ENCODE data around the gene TRPV6. TPM values are rescaled to one million over a fixed set of nuclear protein-coding genes. Genes with fewer than 3 reads are reported as not detected.

Gene TRPV6
- total and polyA plus RNA-seq, 2 of the 4 experiments (the other 2 are of a cell fraction), result 0.03 TPM; not detected in 1

DNA sequence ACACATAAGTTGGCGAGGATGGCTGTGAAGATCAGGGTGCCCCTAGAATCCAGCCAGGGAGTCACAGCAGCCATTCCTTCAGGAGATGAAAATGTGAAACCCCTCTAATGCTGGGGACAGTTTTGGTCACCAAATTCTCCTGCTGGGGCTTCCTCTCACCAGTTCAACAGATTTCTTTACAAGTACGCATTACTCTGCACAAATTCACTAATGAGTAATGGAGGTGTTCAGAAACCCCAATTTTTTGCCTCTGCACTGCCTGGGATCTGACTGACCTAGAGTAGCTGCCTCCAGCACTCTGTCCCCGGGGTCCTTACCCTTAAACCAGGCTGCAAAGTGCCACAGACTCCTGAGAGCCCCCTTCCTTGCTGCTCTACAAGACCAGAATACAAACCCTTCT lies 31.9 kb upstream of the TRPV6 start:
- H3K56ac ChIP-seq (ENCODE audit: extremely low read depth, insufficient read depth, low read length), result no peak overlapping the region
- TF ChIP-seq USF2 (IDR thresholded peaks at IDR 0.05; ENCODE audit: low read depth, low read length), result no peak
- no peak for TF ChIP-seq POLR2A (IDR thresholded peaks at IDR 0.05; ENCODE audit: low read depth, low read length)
- TF ChIP-seq CEBPB (IDR thresholded peaks at IDR 0.05; ENCODE audit: low read depth, low read length), result no peak
- no peak for TF ChIP-seq MAZ (IDR thresholded peaks at IDR 0.05; ENCODE audit: borderline replicate concordance, low read depth, low read length)
- TF ChIP-seq NFE2L2 (IDR thresholded peaks at IDR 0.05; ENCODE audit: low read depth, low read length), result no peak
- TF ChIP-seq RAD21 (IDR thresholded peaks at IDR 0.05; ENCODE audit: low read length), result no peak
- no peak for TF ChIP-seq ELK1 (IDR thresholded peaks at IDR 0.05; ENCODE audit: borderline replicate concordance, low read depth, low read length)
- no peak for TF ChIP-seq CHD1 (IDR thresholded peaks at IDR 0.05; ENCODE audit: low read depth, low read length)
- TF ChIP-seq RCOR1 (IDR thresholded peaks at IDR 0.05; ENCODE audit: insufficient replicate concordance, low read length), result no peak
- TF ChIP-seq, protein P1, sequence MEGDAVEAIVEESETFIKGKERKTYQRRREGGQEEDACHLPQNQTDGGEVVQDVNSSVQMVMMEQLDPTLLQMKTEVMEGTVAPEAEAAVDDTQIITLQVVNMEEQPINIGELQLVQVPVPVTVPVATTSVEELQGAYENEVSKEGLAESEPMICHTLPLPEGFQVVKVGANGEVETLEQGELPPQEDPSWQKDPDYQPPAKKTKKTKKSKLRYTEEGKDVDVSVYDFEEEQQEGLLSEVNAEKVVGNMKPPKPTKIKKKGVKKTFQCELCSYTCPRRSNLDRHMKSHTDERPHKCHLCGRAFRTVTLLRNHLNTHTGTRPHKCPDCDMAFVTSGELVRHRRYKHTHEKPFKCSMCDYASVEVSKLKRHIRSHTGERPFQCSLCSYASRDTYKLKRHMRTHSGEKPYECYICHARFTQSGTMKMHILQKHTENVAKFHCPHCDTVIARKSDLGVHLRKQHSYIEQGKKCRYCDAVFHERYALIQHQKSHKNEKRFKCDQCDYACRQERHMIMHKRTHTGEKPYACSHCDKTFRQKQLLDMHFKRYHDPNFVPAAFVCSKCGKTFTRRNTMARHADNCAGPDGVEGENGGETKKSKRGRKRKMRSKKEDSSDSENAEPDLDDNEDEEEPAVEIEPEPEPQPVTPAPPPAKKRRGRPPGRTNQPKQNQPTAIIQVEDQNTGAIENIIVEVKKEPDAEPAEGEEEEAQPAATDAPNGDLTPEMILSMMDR (conservative IDR thresholded peaks at IDR 0.05; ENCODE audit: low read depth, low read length), result no peak
- no peak for TF ChIP-seq MXI1 (IDR thresholded peaks at IDR 0.05; ENCODE audit: borderline replicate concordance, low read depth, low read length)
- no peak for TF ChIP-seq FOS (IDR thresholded peaks at IDR 0.05; ENCODE audit: low read depth, low read length)
- no peak overlapping the region for H2AFZ ChIP-seq (replicated peaks; ENCODE audit: low read length, poor library complexity)
- BruUV-seq (replicated peaks), result no TSS peak
- no peak overlapping the region for H2AK5ac ChIP-seq (ENCODE audit: low read depth, low read length)
- no peak overlapping the region for H2BK120ac ChIP-seq (ENCODE audit: low read depth, low read length)
- no peak overlapping the region for H4K5ac ChIP-seq (ENCODE audit: low read depth, low read length)
- no peak overlapping the region for H2BK15ac ChIP-seq (ENCODE audit: low read depth, low read length)
- no CpG with 5 or more reads among the region's 3 CpGs for WGBS, 2 experiments (ENCODE audit: extremely low coverage in 2 of 2, insufficient read length in 1 of 2)
- POLR2A ChIA-PET (ENCODE audit: unreplicated experiment), result no interaction called here
- H4K91ac ChIP-seq (ENCODE audit: insufficient read depth, low read depth, low read length), result no peak overlapping the region
- no peaks in the 10 kb centered on the region for H3K36me3 ChIP-seq (ENCODE audit: control insufficient read depth, insufficient read depth, low read length)
- H3K4ac ChIP-seq (ENCODE audit: low read depth, low read length), result no peak overlapping the region
- H3K4me3 ChIP-seq (ENCODE audit: insufficient read depth, low read depth, low read length), result no peak overlapping the region
- H3K27ac ChIP-seq (ENCODE audit: insufficient read depth, low read length), result no peak overlapping the region
- H3K79me1 ChIP-seq (ENCODE audit: low read depth in 1 of 2, low read length in 2 of 2), result no peaks in the 10 kb centered on the region
- no peak overlapping the region for H3K9ac ChIP-seq (ENCODE audit: low read depth, low read length)
- no peak overlapping the region for H3K4me2 ChIP-seq (ENCODE audit: low read depth, low read length)
- no peak overlapping the region for H2BK5ac ChIP-seq (ENCODE audit: low read depth, low read length, poor library complexity, severe bottlenecking)
- ATAC-seq (ENCODE audit: low read depth), result no peak
- no peaks in the 10 kb centered on the region for H3K4me1 ChIP-seq (ENCODE audit: control insufficient read depth, insufficient read depth, low read length)
- no peaks in the 10 kb centered on the region for H3K27me3 ChIP-seq (ENCODE audit: control insufficient read depth, insufficient read depth, low read length)
- in situ Hi-C loops (cut with MboI; ENCODE audit: low sequenced_read_pairs), result no loop called here
- H2AK9ac ChIP-seq (replicated peaks; ENCODE audit: low read depth, low read length, poor library complexity), result no peak overlapping the region
- H3K9me3 ChIP-seq (ENCODE audit: control insufficient read depth, insufficient read depth, low read length), result no peaks in the 10 kb centered on the region; the same call in 1 of the 2 replicates
- H2BK20ac ChIP-seq (ENCODE audit: low read depth, low read length), result no peak overlapping the region
- no peaks in the 10 kb centered on the region for H3K9me1 ChIP-seq (ENCODE audit: insufficient read depth, low read length)
- no peak overlapping the region for H4K8ac ChIP-seq (ENCODE audit: low read depth in 2 of 2, low read length in 2 of 2)
- H3K14ac ChIP-seq (replicated peaks; ENCODE audit: low read depth, low read length), result no peak overlapping the region
- CTCF ChIA-PET, result no interaction called here
- H4K20me1 ChIP-seq (ENCODE audit: insufficient read depth, low read length), result no peaks in the 10 kb centered on the region
- H3K18ac ChIP-seq (ENCODE audit: low read depth, low read length), result no peak overlapping the region
- no peak for DNase-seq
- intact Hi-C loops (cut with micrococcal nuclease), result no loop called here
- dilution Hi-C loops (cut with HindIII; ENCODE audit: low sequenced_read_pairs, unreplicated experiment), result no loop called here
- H3K23ac ChIP-seq (ENCODE audit: low read depth, low read length), result no peak overlapping the region
